Measurements from ENCODE around the gene SLC5A1. TPM values are rescaled to one million over a fixed set of nuclear protein-coding genes. Genes with fewer than 3 reads are reported as not detected.

The SLC5A1 gene
- total RNA-seq = not detected in 2 replicates

GRCh38 chr22:32042924-32043323 lies at the start of gene SLC5A1:
TSS of gene SLC5A1 (plus strand) at chr22:32043261. CDS start at chr22:32043282, 21 bp downstream.

GRCh38 chr22:32158712-32159533 lies 115.9 kb downstream of the SLC5A1 start, which contains the start of gene C22orf42:
TSS of gene C22orf42 (minus strand) at chr22:32159303. CDS start at chr22:32159215, 88 bp downstream.

Other genes starting within 250 kb of the SLC5A1 start
- gene YWHAH, start 98.7 kb upstream of the SLC5A1 start, total RNA-seq = 80.7 and 173 TPM in 2 replicates
- not detected in 2 replicates for gene C22orf42, start 116.0 kb downstream of the SLC5A1 start, total RNA-seq
- gene RFPL2, start 161.8 kb downstream of the SLC5A1 start, total RNA-seq = not detected in 2 replicates
- 0.11 and 0.37 TPM in 2 replicates for gene SLC5A4, start 212.1 kb downstream of the SLC5A1 start, total RNA-seq